Transverse colon (tissue), 4 donors: ENCODE data around the gene PTPRN2.
"Not testable (repeated sequence)": the region's sequence is repeated elsewhere in the genome, so short reads cannot be mapped to it uniquely, and the experiment has no call there.

ENCODE experiments used
- CTCF ChIP-seq, 5 experiments: fragments of 200-600 bp in 3 of 5; fragments of 450-650 bp in 2 of 5; sonication (generic) in 3 of 5; IDR thresholded peaks; 1 replicate in 2 of 5; 2 replicates in 3 of 5; pipeline ENCODE4 v1.5.1; 2016 to 2017; ENCODE audit warnings: antibody characterized with exemption in 5 of 5, inconsistent platforms in 3 of 5, mild to moderate bottlenecking in 2 of 5, moderate library complexity in 1 of 5
- EP300 ChIP-seq: sonication (generic); formaldehyde crosslinking; IDR thresholded peaks from one replicate; pipeline ENCODE4 v1.6.1; 2017; ENCODE audit warnings: antibody characterized with exemption, low read depth
- POLR2A ChIP-seq: fragments of 450-650 bp; IDR thresholded peaks from one replicate; pipeline ENCODE4 v1.6.1; 2016; ENCODE audit warnings: antibody characterized with exemption, mild to moderate bottlenecking, moderate library complexity
- POLR2AphosphoS5 ChIP-seq, 3 donors: sonication (generic); formaldehyde crosslinking; IDR thresholded peaks; one replicate each; pipeline ENCODE4 v1.6.1; 2016; ENCODE audit warnings: antibody characterized with exemption in 3 of 3

- TF ChIP-seq CTCF (IDR thresholded peaks at IDR 0.05); EP300; POLR2AphosphoS5 (IDR thresholded peaks at IDR 0.05); POLR2A: not testable (repeated sequence)
Measured at GRCh38 chr7:158273756-158274342, 313.8 kb downstream of the PTPRN2 start.
